GM12878 (cell line): Measurements from ENCODE around the gene NLRC5. TPM values are rescaled to one million over a fixed set of nuclear protein-coding genes. Genes with fewer than 3 reads are reported as not detected.

Experiments used
- ATF7 ChIP-seq: fragments of 450-650 bp; IDR thresholded peaks from 2 replicates; pipeline ENCODE4 v1.6.1; 2016; ENCODE audit warnings: low read depth, mild to moderate bottlenecking
- BCL3 ChIP-seq: IDR thresholded peaks from 2 replicates; pipeline ENCODE4 v1.6.1; 2011; ENCODE audit warnings: borderline replicate concordance, low read depth, mild to moderate bottlenecking, moderate library complexity, low read length; ENCODE audit not compliant: insufficient read depth, poor library complexity, severe bottlenecking
- BRCA1 ChIP-seq: IDR thresholded peaks from 2 replicates; pipeline ENCODE4 v1.6.1; 2011; ENCODE audit warnings: low read depth, low read length, improper control_type of control experiment
- CBFB ChIP-seq: IDR thresholded peaks from 2 replicates; pipeline ENCODE4 v1.6.1; 2016; ENCODE audit warnings: antibody characterized with exemption, low read depth
- CREB1 ChIP-seq: IDR thresholded peaks from 2 replicates; pipeline ENCODE4 v1.6.1; 2012; ENCODE audit warnings: low read depth, mild to moderate bottlenecking, inconsistent platforms
- E4F1 ChIP-seq: fragments of 450-650 bp; IDR thresholded peaks from 2 replicates; pipeline ENCODE4 v1.6.1; 2018; ENCODE audit warnings: borderline replicate concordance, mild to moderate bottlenecking; ENCODE audit not compliant: partially characterized antibody
- HCFC1 ChIP-seq: fragments of 150-350 bp; IDR thresholded peaks from 2 replicates; pipeline ENCODE4 v1.6.1; 2014; ENCODE audit warnings: low read length
- KAT2A ChIP-seq: conservative IDR thresholded peaks from 2 replicates; pipeline ENCODE4 v1.6.1; 2011; ENCODE audit warnings: low read depth, low read length; ENCODE audit not compliant: control insufficient read depth
- PBX3 ChIP-seq: IDR thresholded peaks from 2 replicates; pipeline ENCODE4 v1.6.1; 2011; ENCODE audit warnings: mild to moderate bottlenecking, low read depth, low read length, moderate library complexity; ENCODE audit not compliant: insufficient replicate concordance
- POLR2A ChIP-seq: IDR thresholded peaks from 2 replicates; pipeline ENCODE4 v1.6.1; 2011; ENCODE audit warnings: low read depth, mild to moderate bottlenecking, low read length
- POLR2AphosphoS5 ChIP-seq: IDR thresholded peaks from 2 replicates; pipeline ENCODE4 v1.6.1; 2011; ENCODE audit warnings: mild to moderate bottlenecking, low read length, inconsistent platforms
- SMARCA5 ChIP-seq: fragments of 450-650 bp; IDR thresholded peaks from 2 replicates; pipeline ENCODE4 v1.6.1; 2017; ENCODE audit warnings: mild to moderate bottlenecking
- ZBTB40 ChIP-seq: fragments of 450-650 bp; IDR thresholded peaks from 2 replicates; pipeline ENCODE4 v1.6.1; 2016; ENCODE audit warnings: mild to moderate bottlenecking, moderate library complexity, borderline replicate concordance
- ZNF207 ChIP-seq: fragments of 450-650 bp; IDR thresholded peaks from 2 replicates; pipeline ENCODE4 v1.6.1; 2014; ENCODE audit warnings: antibody characterized with exemption, mild to moderate bottlenecking, borderline replicate concordance
- polyA plus RNA-seq, 11 experiments: library from polyadenylated mRNA; depleted of rRNA in 4 of 11; unstranded in 6 of 11; stranded (reverse) in 5 of 11; fragments of >200 nt; fragmentation: Nextera tagmentation in 4 of 11; fragmentation: Illumina TruSeq in 1 of 11; extraction: Ambion mirVana in 4 of 11; extraction: Trizol in 1 of 11; gene quantifications; 1 replicate in 1 of 11; 2 replicates in 10 of 11; pipeline versions ENCODE4 v1.2.1 to v1.2.3, GENCODE V29; 2011 to 2016; ENCODE audit warnings: inconsistent platforms in 2 of 11, missing spikeins in 2 of 11, low read depth in 1 of 11
- total RNA-seq, 4 experiments: library from RNA; depleted of rRNA in 3 of 4; stranded (reverse); fragments of >200 nt in 3 of 4; fragmentation: Illumina TruSeq in 1 of 4; extraction: Trizol in 1 of 4; gene quantifications; 2 replicates each; pipeline versions ENCODE4 v1.2.1 to v1.2.3, GENCODE V29; 2013 to 2021

The NLRC5 gene
- total and polyA plus RNA-seq, 10 of the 15 experiments (the other 5 are each of a cell fraction or from before 2014, with no cell fraction given): 13.1 to 105 (median 57.3) TPM

GRCh38 chr16:57000271-57001025 is 11.1 kb downstream of the NLRC5 start (continued):
- TF ChIP-seq E4F1 (no peak), CBFB (no peak), SMARCA5 (peak; percentile 94), PBX3 (no peak), CREB1 (peak; percentile 76), ATF7 (0 out of 2 replicates have a peak, but pooled peaks have one; percentile 30), KAT2A (no peak), BRCA1 (no peak), POLR2AphosphoS5 (peak; percentile 86), HCFC1 (no peak), POLR2A (no peak; the same call in 1 of the 2 replicates), BCL3 (no peak), ZBTB40 (no peak), ZNF207 (no peak)
- TF ChIP-seq, all 136 proteins: peak for 27
